Measurements from ENCODE around the gene KIAA1958.

Gene KIAA1958

DNA sequence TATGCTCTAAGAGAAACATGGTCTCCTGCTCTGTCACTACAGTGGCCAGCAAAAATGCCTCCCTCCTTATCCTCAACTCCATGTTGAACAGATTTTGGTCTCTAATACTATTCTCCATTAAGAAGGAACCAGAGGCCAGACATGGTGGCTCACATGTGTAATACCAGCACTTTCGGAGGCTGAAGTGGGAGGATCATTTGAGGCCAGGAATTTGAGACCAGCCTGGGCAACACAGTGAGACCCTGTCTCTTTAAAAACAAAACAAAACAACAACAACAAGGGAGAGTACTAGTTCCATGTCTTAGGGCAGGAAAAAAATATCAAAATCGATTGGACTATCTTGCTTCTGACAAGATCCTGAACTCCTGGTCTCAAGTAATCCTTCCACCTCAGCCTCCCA lies 216.7 kb downstream of the KIAA1958 start:
- no peaks in the 10 kb centered on the region for H3K9me3 Mint-ChIP-seq
- H3K4me1 Mint-ChIP-seq: peaks cover 5% of the 10 kb centered on the region
- no peak for TF ChIP-seq CTCF (IDR thresholded peaks at IDR 0.05; ENCODE audit: unreplicated experiment in 3 of 3)
- no peak overlapping the region for H3K27ac Mint-ChIP-seq
- peaks cover 22% of the 10 kb centered on the region for H3K36me3 Mint-ChIP-seq (ENCODE audit: low read depth)
- no peak overlapping the region for H3K4me3 Mint-ChIP-seq
- no peaks in the 10 kb centered on the region for H3K27me3 Mint-ChIP-seq (ENCODE audit: low read depth)

GRCh38 chr9:112705768-112706427 lies 219.3 kb downstream of the KIAA1958 start:
- Mint-ChIP-seq H3K27ac (peak overlapping the region in 1 of 3 experiments; percentile 2), H3K4me3 (no peak overlapping the region), H3K36me3 (ENCODE audit: low read depth) (peaks cover 17% of the 10 kb centered on the region), H3K27me3 (ENCODE audit: low read depth) (no peaks in the 10 kb centered on the region), H3K9me3 (no peaks in the 10 kb centered on the region), H3K4me1 (peaks cover 5% of the 10 kb centered on the region)
- peak; percentile 50 to 58 (median 50) for TF ChIP-seq CTCF (IDR thresholded peaks at IDR 0.05; ENCODE audit: unreplicated experiment in 3 of 3)

DNA sequence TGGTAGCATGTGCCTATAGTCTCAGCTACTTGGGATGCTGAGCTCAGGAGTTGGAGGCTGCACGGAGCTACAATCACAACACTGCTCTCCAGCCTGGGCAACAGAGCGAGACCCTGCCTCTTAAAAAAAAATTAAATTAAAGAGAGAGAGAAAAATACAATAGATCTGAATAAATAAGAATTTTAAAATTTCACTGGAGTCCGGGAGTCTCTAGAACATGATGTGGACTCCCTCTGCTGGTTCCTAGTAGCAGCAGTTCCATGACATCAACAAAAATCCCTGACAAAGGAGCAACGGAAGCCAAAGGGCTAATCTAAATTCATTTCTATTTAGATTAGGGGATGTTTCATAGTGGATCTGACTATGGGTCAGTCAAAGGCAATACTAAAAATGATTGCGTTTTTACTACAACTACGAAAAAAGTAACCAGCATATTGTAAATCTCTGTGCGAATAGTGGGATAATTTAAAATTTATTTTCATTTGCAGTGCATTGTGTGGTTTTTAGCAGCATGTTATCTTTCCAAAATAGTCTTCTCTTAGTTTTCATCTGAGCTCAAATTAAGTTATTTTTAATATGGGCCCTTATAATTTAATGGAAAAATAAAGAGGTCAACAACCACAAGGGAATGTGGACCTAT lies 224.5 kb downstream of the KIAA1958 start:
- peaks cover 13% of the 10 kb centered on the region for H3K9me3 Mint-ChIP-seq

GRCh38 chr9:112712678-112713077 lies 226.1 kb downstream of the KIAA1958 start:
- peaks cover 13% of the 10 kb centered on the region for H3K9me3 Mint-ChIP-seq
- no peak for TF ChIP-seq CTCF (IDR thresholded peaks at IDR 0.05; ENCODE audit: unreplicated experiment in 3 of 3)
- H3K4me3 Mint-ChIP-seq: peak overlapping the region in 1 of 3 experiments; percentile 23
- no peaks in the 10 kb centered on the region for H3K4me1 Mint-ChIP-seq
- H3K27me3 Mint-ChIP-seq (ENCODE audit: low read depth): no peaks in the 10 kb centered on the region
- no peak overlapping the region for H3K27ac Mint-ChIP-seq
- peaks cover 35% of the 10 kb centered on the region for H3K36me3 Mint-ChIP-seq (ENCODE audit: low read depth)

More for the DNA sequence above, 224.5 kb downstream of the KIAA1958 start:
- H3K4me1 Mint-ChIP-seq: peaks cover 5% of the 10 kb centered on the region
- peak; percentile 55 to 64 (median 56) for TF ChIP-seq CTCF (IDR thresholded peaks at IDR 0.05; ENCODE audit: unreplicated experiment in 3 of 3)
- no peaks in the 10 kb centered on the region for H3K27me3 Mint-ChIP-seq (ENCODE audit: low read depth)
- H3K4me3 Mint-ChIP-seq: no peak overlapping the region
- peaks cover 35% of the 10 kb centered on the region for H3K36me3 Mint-ChIP-seq (ENCODE audit: low read depth)
- H3K27ac Mint-ChIP-seq: no peak overlapping the region

GRCh38 chr9:112717661-112718331 lies 231.2 kb downstream of the KIAA1958 start, which contains the start of gene INIP:
Gene INIP (minus strand): TSS chr9:112718117. CDS start chr9:112716485, 1,632 bp downstream.
- Mint-ChIP-seq H3K4me3 (peak within 1 kb of the TSS; percentile 96 to 100 (median 99)), H3K27me3 (ENCODE audit: low read depth) (no peaks in the 10 kb centered on the region), H3K9me3 (peaks cover 4% of the 10 kb centered on the region), H3K27ac (peak within 1 kb of the TSS; percentile 78 to 95 (median 88)), H3K36me3 (ENCODE audit: low read depth) (peaks cover 14% of the 10 kb centered on the region), H3K4me1 (peaks cover 9% of the 10 kb centered on the region)
- no peak for TF ChIP-seq CTCF (IDR thresholded peaks at IDR 0.05; ENCODE audit: unreplicated experiment in 3 of 3)

All from nephron (organoid).